Vagina (tissue), 2 donors: ENCODE results near the gene TAS1R3. TPM values are rescaled to one million over a fixed set of nuclear protein-coding genes. Genes with fewer than 3 reads are reported as not detected.
A peak's percentile ranks its signal among the peaks of the same experiment; 100 is the strongest.

Experiments
- DNase-seq, 2 donors: peaks; one replicate each; pipeline ENCODE4 v3.0.0-alpha.2; 2017; ENCODE audit errors: extremely low spot score in 2 of 2
- H3K27ac ChIP-seq: fragments of 200-600 bp; sonication (generic); one replicate; pipeline ENCODE4 v1.5.1; 2019
- H3K27me3 ChIP-seq: fragments of 200-600 bp; sonication (generic); one replicate; pipeline ENCODE4 v1.5.1; 2019
- H3K36me3 ChIP-seq, 2 donors: fragments of 200-600 bp; sonication (generic); one replicate each; pipeline ENCODE4 v1.5.1; 2017 to 2019
- H3K4me1 ChIP-seq: fragments of 200-600 bp; sonication (generic); one replicate; pipeline ENCODE4 v1.5.1; 2019
- H3K4me3 ChIP-seq, 2 donors: fragments of 200-600 bp; sonication (generic); 1 replicate in 1 of 2; 2 replicates in 1 of 2; pipeline ENCODE4 v1.5.1; 2016 to 2019
- H3K9me3 ChIP-seq: fragments of 200-600 bp; sonication (generic); one replicate; pipeline ENCODE4 v1.5.1; 2019
- CTCF ChIP-seq, 3 experiments: fragments of 450-650 bp in 2 of 3; fragments of 200-600 bp in 1 of 3; sonication (generic) in 1 of 3; IDR thresholded peaks; one replicate each; pipeline ENCODE4 v1.5.1; 2017 to 2019; ENCODE audit warnings: antibody characterized with exemption in 3 of 3, mild to moderate bottlenecking in 2 of 3, moderate library complexity in 2 of 3
- POLR2A ChIP-seq, 2 donors: fragments of 450-650 bp; IDR thresholded peaks; one replicate each; pipeline ENCODE4 v1.6.1; 2017; ENCODE audit warnings: antibody characterized with exemption in 2 of 2, mild to moderate bottlenecking in 2 of 2, moderate library complexity in 2 of 2
- POLR2AphosphoS5 ChIP-seq, 2 donors: sonication (generic); formaldehyde crosslinking; IDR thresholded peaks; one replicate each; pipeline ENCODE4 v1.9.0; 2017; ENCODE audit warnings: antibody characterized with exemption in 2 of 2, mild to moderate bottlenecking in 2 of 2, low read depth in 1 of 2; ENCODE audit not compliant: insufficient read depth in 1 of 2
- intact Hi-C: fragments of 100-400 bp; cut with DNase I; formaldehyde crosslinking; loops from one replicate; pipeline ENCODE4 v1.15.1; 2023
- total RNA-seq: library from RNA; depleted of rRNA; stranded (reverse); fragments of >200 nt; gene quantifications from one replicate; pipeline ENCODE4 v1.2.3, GENCODE V29; 2016

TAS1R3 gene
- total RNA-seq = 0.74 TPM

GRCh38 chr1:1331068-1331965 lies at the start of gene TAS1R3:
Gene TAS1R3 (plus strand): TSS chr1:1331280. CDS start chr1:1331346, 66 bp downstream.
- no peak within 1 kb of the TSS for H3K27ac ChIP-seq
- intact Hi-C loops = no loop called here
- H3K9me3 ChIP-seq = no peaks in the 10 kb centered on the region
- TF ChIP-seq POLR2A (IDR thresholded peaks at IDR 0.05) (no peak), POLR2AphosphoS5 (IDR thresholded peaks at IDR 0.05; ENCODE audit: insufficient read depth in 1 of 2, low read depth in 1 of 2) (no peak), CTCF (IDR thresholded peaks at IDR 0.05) (no peak)
- no peak for DNase-seq
- no peak within 1 kb of the TSS for H3K4me3 ChIP-seq
- H3K4me1 ChIP-seq = peaks cover 40% of the 10 kb centered on the region
- H3K27me3 ChIP-seq = no peaks in the 10 kb centered on the region
- H3K36me3 ChIP-seq = peaks cover 0 to 15% of the 10 kb centered on the region in 2 donors

- no peak overlapping the region for H3K4me3 ChIP-seq
- H3K9me3 ChIP-seq = no peaks in the 10 kb centered on the region
- no peak for TF ChIP-seq CTCF (IDR thresholded peaks at IDR 0.05)
- peak in 1 of 2 donors; percentile 35 for TF ChIP-seq POLR2AphosphoS5 (IDR thresholded peaks at IDR 0.05; ENCODE audit: insufficient read depth in 1 of 2, low read depth in 1 of 2)
- peak overlapping the region; percentile 61 for H3K27ac ChIP-seq
- H3K27me3 ChIP-seq = no peaks in the 10 kb centered on the region
- H3K4me1 ChIP-seq = peaks cover 5% of the 10 kb centered on the region
- H3K36me3 ChIP-seq = no peaks in the 10 kb centered on the region
- intact Hi-C loops = no loop called here
- DNase-seq = no peak
These were observed 49.4 kb upstream of the TAS1R3 start for GRCh38 chr1:1281533-1282321.

GRCh38 chr1:1282998-1283397 lies 48.1 kb upstream of the TAS1R3 start:
- no peak overlapping the region for H3K27ac ChIP-seq
- H3K27me3 ChIP-seq = no peaks in the 10 kb centered on the region
- no peaks in the 10 kb centered on the region for H3K36me3 ChIP-seq
- DNase-seq = no peak
- H3K4me1 ChIP-seq = peaks cover 5% of the 10 kb centered on the region
- intact Hi-C loops = no loop called here
- no peak overlapping the region for H3K4me3 ChIP-seq
- no peaks in the 10 kb centered on the region for H3K9me3 ChIP-seq
- TF ChIP-seq POLR2A (IDR thresholded peaks at IDR 0.05) (no peak), CTCF (IDR thresholded peaks at IDR 0.05) (no peak), POLR2AphosphoS5 (IDR thresholded peaks at IDR 0.05; ENCODE audit: insufficient read depth in 1 of 2, low read depth in 1 of 2) (no peak)

- Histone ChIP-seq H3K36me3 (no peaks in the 10 kb centered on the region), H3K4me1 (peaks cover 5% of the 10 kb centered on the region), H3K4me3 (no peak overlapping the region), H3K27ac (no peak overlapping the region), H3K27me3 (no peaks in the 10 kb centered on the region), H3K9me3 (no peaks in the 10 kb centered on the region)
- no peak for DNase-seq
- TF ChIP-seq POLR2A (IDR thresholded peaks at IDR 0.05) (no peak), POLR2AphosphoS5 (IDR thresholded peaks at IDR 0.05; ENCODE audit: insufficient read depth in 1 of 2, low read depth in 1 of 2) (no peak), CTCF (IDR thresholded peaks at IDR 0.05) (no peak)
- intact Hi-C loops = no loop called here
These were observed 47.3 kb upstream of the TAS1R3 start for GRCh38 chr1:1283821-1284220.
